Activated naive CD4-positive, alpha-beta T cell treated with anti-CD3 and anti-CD28 coated beads, Interleukin-2, amount 10 ng/mL, durations not matched to agents 5 hours and 36 hours (primary cell): Measurements from ENCODE around the gene KCTD14. TPM values are rescaled to one million over a fixed set of nuclear protein-coding genes. Genes with fewer than 3 reads are reported as not detected.

ENCODE experiments used
- total RNA-seq, 2 experiments: library from RNA; stranded (reverse); gene quantifications; one replicate each; pipeline ENCODE4 v1.2.3, GENCODE V29; 2021

Gene KCTD14, protein sequence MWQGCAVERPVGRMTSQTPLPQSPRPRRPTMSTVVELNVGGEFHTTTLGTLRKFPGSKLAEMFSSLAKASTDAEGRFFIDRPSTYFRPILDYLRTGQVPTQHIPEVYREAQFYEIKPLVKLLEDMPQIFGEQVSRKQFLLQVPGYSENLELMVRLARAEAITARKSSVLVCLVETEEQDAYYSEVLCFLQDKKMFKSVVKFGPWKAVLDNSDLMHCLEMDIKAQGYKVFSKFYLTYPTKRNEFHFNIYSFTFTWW
- total RNA-seq, result under 1 TPM; 0.18 to 0.22 TPM

DNA sequence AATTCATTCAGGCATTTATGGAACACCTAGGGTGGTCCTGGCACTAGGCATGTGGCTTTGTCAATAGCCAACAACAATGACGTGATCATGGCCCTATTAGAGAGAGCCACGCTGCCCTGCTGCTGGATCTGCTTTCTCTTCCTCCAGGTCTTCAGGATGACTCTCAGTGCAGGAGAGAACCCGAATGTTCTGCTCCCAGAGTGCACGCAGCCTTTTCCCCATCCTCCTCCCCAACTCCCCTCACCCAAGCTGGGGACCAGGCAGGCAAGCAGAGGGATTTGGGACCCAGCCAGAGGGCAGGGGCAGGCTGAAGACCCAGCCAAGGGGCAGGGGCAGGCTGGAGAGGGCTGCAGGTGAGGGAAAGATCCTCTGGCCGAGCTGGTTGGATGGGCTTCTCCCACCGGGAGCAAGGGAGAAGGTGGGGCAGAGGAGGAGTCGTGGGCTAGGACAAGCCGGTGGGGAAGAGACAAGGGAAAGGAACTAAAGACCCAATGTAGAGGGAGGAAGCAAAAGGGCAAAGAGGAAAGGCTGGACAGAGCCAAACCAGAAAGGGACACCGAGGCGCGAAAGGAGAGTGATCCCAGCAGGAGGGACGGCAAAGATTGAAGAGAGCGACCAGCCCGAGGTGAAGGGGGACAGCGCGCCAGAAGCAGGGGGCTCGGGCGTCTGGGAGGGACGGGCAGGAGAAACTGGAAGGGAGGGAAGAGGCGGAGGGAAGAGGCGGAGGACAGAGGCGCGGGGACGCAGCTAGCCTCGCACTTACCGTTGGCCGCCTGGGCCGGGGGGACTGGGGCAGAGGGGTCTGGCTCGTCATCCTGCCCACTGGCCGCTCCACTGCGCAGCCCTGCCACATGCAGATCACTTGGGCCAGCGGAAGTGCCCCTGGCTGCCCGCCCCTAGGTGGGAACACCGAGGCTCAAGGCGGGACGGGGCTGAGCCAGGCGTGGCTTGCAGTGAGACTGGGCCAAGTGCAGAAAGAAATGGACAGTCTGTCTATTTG is at the start of gene KCTD14:
Gene KCTD14 (minus strand): TSS at position 880 of the 1,000 bp plus-strand sequence. CDS start 27 bp downstream, at position 853.

GRCh38 chr11:78063440-78064181 is 40.5 kb upstream of the KCTD14 start, which contains the start of gene THRSP:
Gene THRSP (plus strand): TSS chr11:78063861. CDS start chr11:78063882, 21 bp downstream.

GRCh38 chr11:77994434-77995362 is 28.4 kb downstream of the KCTD14 start, which contains the start of gene INTS4:
Gene INTS4 (minus strand): TSS chr11:77994668. CDS start chr11:77994643, 25 bp downstream.

Other genes starting within 250 kb of the KCTD14 start
- 10 to 100 TPM; 55.7 to 62.8 TPM for gene RSF1, start 202.6 kb downstream of the KCTD14 start, total RNA-seq
- 10 to 100 TPM; 12.3 to 12.4 TPM for gene AAMDC, start 202.1 kb downstream of the KCTD14 start, total RNA-seq
- gene INTS4, start 28.6 kb downstream of the KCTD14 start, total RNA-seq, result 10 to 100 TPM; 43.8 to 44.3 TPM
- not detected for gene THRSP, start 40.6 kb upstream of the KCTD14 start, total RNA-seq
- gene NDUFC2, start 56.6 kb upstream of the KCTD14 start, total RNA-seq, result 100 to 1,000 TPM; 167 to 168 TPM
- gene ALG8, start 116.3 kb upstream of the KCTD14 start, total RNA-seq, result 10 to 100 TPM; 37.7 to 42.9 TPM
- 1 to 10 TPM; 9.5 to 9.7 TPM for gene KCTD21, start 165.3 kb upstream of the KCTD14 start, total RNA-seq
- 10 to 100 TPM; 14.2 to 14.3 TPM for gene USP35, start 165.6 kb upstream of the KCTD14 start, total RNA-seq